Erythroblast (primary cell): ENCODE results near the gene CCDC137.
"Not testable (repeated sequence)": the region's sequence is repeated elsewhere in the genome, so short reads cannot be mapped to it uniquely, and the experiment has no call there.

Source experiments
- GATA1 ChIP-seq: IDR thresholded peaks from 2 replicates; pipeline ENCODE4 v1.6.1; 2011; ENCODE audit warnings: low read depth, mild to moderate bottlenecking, control low read depth, low read length, moderate library complexity
- POLR2A ChIP-seq: IDR thresholded peaks from 2 replicates; pipeline ENCODE4 v1.6.1; 2011; ENCODE audit warnings: mild to moderate bottlenecking, low read length

GRCh38 chr17:81675515-81676221 is 9.1 kb downstream of the CCDC137 start:
- not testable (repeated sequence) for TF ChIP-seq POLR2A, GATA1
